Liver (tissue), 3 donors: ENCODE data around the gene TOM1L2.
A peak's percentile ranks its signal among the peaks of the same experiment; 100 is the strongest.

ENCODE experiments used
- ATF3 ChIP-seq: IDR thresholded peaks from 2 replicates; pipeline ENCODE4 v1.6.1; 2016; ENCODE audit warnings: antibody characterized with exemption
- CTCF ChIP-seq: fragments of 150-350 bp; IDR thresholded peaks from 2 replicates; pipeline ENCODE4 v1.5.1; 2017; ENCODE audit warnings: improper control_type of control experiment, low read depth, low read length; ENCODE audit not compliant: missing input control
- GABPA ChIP-seq, 2 donors: IDR thresholded peaks in 1 of 2; conservative IDR thresholded peaks in 1 of 2; 2 replicates each; pipeline ENCODE4 v1.6.1; 2016; ENCODE audit warnings: antibody characterized with exemption in 2 of 2, mild to moderate bottlenecking in 1 of 2, moderate library complexity in 1 of 2
- JUND ChIP-seq, 2 donors: IDR thresholded peaks; 2 replicates each; pipeline ENCODE4 v1.6.1; 2016; ENCODE audit warnings: antibody characterized with exemption in 2 of 2
- REST ChIP-seq: IDR thresholded peaks from 2 replicates; pipeline ENCODE4 v1.6.1; 2016; ENCODE audit warnings: antibody characterized with exemption, mild to moderate bottlenecking
- RXRA ChIP-seq, 2 donors: IDR thresholded peaks; 2 replicates each; pipeline ENCODE4 v1.6.1; 2017 to 2018; ENCODE audit warnings: antibody characterized with exemption in 2 of 2, mild to moderate bottlenecking in 1 of 2
- TAF1 ChIP-seq: conservative IDR thresholded peaks from 2 replicates; pipeline ENCODE4 v1.6.1; 2016; ENCODE audit warnings: antibody characterized with exemption, mild to moderate bottlenecking
- TF ChIP-seq, protein P1 (sequence below): IDR thresholded peaks from 2 replicates; pipeline ENCODE4 v1.6.1; 2016; ENCODE audit warnings: antibody characterized with exemption
- TF ChIP-seq, protein P2 (sequence below): IDR thresholded peaks from 2 replicates; pipeline ENCODE4 v1.6.1; 2016; ENCODE audit warnings: antibody characterized with exemption
- donor health status: healthy.
- donor health status: healthy.

DNA sequence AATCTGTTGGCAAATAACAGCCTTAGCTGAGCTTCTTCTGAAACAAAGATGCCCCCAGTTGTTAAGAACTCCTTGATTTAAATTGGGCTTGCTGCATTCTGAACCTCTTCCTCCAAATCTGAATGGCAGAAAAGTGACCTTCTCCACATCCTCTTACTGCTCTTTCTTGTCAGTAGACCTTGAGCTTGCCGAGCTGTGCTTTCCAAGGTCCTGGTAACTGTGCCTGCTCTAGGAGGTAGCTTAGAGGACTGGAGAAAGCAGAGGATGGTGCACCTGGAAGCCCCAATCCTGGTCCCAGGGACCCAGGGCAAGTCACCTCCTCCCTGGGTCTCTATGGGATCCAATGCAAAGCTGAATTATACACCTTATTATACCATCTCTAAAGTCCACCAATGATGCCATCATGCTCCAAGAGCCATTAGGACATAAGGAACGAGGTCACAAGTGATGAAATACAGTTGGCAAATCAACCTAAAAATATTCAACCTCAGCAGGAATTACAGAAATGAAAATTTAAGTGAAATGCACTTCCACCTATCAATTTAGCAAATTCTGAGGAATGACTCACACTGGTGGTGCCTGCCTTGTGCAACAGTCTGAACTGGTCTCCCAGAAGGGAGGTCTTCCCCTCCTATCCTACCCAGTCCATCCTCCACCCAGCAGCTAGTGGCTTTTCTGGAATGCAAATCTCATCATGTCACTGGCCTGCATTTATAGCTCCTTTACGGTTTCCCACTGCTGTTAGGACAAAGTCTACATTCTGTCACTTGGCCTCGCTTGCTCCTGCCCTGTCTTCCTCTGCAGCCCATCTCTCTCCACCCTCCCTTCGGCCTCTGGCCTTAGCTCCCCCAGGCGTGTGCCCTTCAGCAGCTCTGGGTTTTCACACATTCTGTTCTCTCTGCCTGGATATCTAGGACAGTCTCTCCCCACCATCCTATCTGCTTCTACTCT, 36.6 kb downstream of the TOM1L2 start:
- TF ChIP-seq CTCF (no peak), TAF1 (no peak), JUND (IDR thresholded peaks at IDR 0.05) (peak in 1 of 2 donors; percentile 17), REST (no peak), GABPA (IDR thresholded peaks at IDR 0.05 in 1 of 2, conservative IDR thresholded peaks at IDR 0.05 in 1 of 2) (no peak), ATF3 (no peak), RXRA (IDR thresholded peaks at IDR 0.05) (no peak)
- TF ChIP-seq, protein P1, sequence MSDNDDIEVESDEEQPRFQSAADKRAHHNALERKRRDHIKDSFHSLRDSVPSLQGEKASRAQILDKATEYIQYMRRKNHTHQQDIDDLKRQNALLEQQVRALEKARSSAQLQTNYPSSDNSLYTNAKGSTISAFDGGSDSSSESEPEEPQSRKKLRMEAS: no peak
- TF ChIP-seq, protein P2, sequence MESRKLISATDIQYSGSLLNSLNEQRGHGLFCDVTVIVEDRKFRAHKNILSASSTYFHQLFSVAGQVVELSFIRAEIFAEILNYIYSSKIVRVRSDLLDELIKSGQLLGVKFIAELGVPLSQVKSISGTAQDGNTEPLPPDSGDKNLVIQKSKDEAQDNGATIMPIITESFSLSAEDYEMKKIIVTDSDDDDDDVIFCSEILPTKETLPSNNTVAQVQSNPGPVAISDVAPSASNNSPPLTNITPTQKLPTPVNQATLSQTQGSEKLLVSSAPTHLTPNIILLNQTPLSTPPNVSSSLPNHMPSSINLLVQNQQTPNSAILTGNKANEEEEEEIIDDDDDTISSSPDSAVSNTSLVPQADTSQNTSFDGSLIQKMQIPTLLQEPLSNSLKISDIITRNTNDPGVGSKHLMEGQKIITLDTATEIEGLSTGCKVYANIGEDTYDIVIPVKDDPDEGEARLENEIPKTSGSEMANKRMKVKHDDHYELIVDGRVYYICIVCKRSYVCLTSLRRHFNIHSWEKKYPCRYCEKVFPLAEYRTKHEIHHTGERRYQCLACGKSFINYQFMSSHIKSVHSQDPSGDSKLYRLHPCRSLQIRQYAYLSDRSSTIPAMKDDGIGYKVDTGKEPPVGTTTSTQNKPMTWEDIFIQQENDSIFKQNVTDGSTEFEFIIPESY: no peak
